Gastrocnemius medialis (tissue), 4 donors: ENCODE measurements around the gene CYP26A1.

Experiments used
- POLR2A ChIP-seq, 2 donors: fragments of 450-650 bp; IDR thresholded peaks; one replicate each; pipeline ENCODE4 v1.6.1; 2017; ENCODE audit warnings: antibody characterized with exemption in 2 of 2, mild to moderate bottlenecking in 2 of 2, moderate library complexity in 2 of 2
- TF ChIP-seq, protein P1 (sequence below), 5 experiments: fragments of 450-650 bp in 3 of 5; fragments of 200-600 bp in 2 of 5; sonication (generic) in 2 of 5; IDR thresholded peaks in 4 of 5; conservative IDR thresholded peaks in 1 of 5; 1 replicate in 4 of 5; 2 replicates in 1 of 5; pipeline ENCODE4 v1.5.1; 2016 to 2019; ENCODE audit warnings: antibody characterized with exemption in 5 of 5, mild to moderate bottlenecking in 3 of 5, moderate library complexity in 3 of 5

DNA sequence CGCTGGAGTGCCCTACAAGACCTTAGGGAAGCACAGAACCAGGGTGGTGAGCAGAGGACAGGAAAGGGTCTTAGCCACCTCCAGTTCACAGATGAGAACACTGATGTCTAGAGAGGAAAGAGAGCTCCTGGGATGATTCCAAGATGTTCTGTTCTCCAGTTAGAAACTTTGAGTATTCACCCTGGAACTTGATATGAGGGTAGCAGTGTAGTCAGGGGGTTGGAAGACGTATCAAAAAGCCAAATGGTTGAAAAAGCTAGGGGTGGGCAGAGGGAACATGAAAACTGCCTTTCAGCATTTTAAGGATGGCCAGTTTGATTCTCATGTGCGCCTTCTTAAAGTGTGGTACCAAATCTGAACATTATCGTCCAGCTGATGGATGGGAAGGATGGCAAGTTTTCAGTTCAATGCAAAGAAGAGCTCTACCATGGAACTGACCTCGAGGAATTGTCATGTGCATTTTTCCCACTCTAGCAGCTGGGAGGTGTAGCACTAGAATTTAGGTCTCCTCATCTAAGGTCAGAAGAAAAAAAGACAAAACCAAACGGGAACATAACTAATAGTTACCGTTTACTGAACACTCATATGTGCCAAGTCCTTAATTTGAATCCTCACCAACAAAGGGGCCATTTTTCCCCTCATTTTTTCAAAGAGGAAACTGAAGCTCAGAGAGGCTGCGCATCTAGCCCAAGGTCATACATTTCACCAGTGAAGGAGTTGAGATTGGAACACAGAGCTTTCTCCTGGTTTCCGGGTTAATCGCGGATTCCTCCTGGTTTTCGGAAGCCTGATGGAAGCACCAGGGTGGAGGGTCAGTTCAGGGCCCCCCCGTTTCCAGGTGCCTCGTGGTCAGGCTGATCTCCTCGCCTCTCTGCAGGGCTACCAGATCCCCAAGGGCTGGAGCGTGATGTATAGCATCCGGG lies 6.0 kb upstream of the CYP26A1 start:
- TF ChIP-seq, protein P1, sequence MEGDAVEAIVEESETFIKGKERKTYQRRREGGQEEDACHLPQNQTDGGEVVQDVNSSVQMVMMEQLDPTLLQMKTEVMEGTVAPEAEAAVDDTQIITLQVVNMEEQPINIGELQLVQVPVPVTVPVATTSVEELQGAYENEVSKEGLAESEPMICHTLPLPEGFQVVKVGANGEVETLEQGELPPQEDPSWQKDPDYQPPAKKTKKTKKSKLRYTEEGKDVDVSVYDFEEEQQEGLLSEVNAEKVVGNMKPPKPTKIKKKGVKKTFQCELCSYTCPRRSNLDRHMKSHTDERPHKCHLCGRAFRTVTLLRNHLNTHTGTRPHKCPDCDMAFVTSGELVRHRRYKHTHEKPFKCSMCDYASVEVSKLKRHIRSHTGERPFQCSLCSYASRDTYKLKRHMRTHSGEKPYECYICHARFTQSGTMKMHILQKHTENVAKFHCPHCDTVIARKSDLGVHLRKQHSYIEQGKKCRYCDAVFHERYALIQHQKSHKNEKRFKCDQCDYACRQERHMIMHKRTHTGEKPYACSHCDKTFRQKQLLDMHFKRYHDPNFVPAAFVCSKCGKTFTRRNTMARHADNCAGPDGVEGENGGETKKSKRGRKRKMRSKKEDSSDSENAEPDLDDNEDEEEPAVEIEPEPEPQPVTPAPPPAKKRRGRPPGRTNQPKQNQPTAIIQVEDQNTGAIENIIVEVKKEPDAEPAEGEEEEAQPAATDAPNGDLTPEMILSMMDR (IDR thresholded peaks at IDR 0.05 in 4 of 5, conservative IDR thresholded peaks at IDR 0.05 in 1 of 5): no peak
- TF ChIP-seq POLR2A (IDR thresholded peaks at IDR 0.05): no peak
